ENCODE data around the gene RAB9A.

- TF ChIP-seq, protein P1, sequence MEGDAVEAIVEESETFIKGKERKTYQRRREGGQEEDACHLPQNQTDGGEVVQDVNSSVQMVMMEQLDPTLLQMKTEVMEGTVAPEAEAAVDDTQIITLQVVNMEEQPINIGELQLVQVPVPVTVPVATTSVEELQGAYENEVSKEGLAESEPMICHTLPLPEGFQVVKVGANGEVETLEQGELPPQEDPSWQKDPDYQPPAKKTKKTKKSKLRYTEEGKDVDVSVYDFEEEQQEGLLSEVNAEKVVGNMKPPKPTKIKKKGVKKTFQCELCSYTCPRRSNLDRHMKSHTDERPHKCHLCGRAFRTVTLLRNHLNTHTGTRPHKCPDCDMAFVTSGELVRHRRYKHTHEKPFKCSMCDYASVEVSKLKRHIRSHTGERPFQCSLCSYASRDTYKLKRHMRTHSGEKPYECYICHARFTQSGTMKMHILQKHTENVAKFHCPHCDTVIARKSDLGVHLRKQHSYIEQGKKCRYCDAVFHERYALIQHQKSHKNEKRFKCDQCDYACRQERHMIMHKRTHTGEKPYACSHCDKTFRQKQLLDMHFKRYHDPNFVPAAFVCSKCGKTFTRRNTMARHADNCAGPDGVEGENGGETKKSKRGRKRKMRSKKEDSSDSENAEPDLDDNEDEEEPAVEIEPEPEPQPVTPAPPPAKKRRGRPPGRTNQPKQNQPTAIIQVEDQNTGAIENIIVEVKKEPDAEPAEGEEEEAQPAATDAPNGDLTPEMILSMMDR (conservative IDR thresholded peaks at IDR 0.05; ENCODE audit: low read depth, low read length): no peak
- TF ChIP-seq EZH2 (IDR thresholded peaks at IDR 0.05; ENCODE audit: borderline replicate concordance, low read depth, low read length, poor library complexity, severe bottlenecking): no peak
Measured at GRCh38 chrX:13691841-13692371, 3.0 kb downstream of the RAB9A start.
